Stimulated activated CD4-positive, alpha-beta T cell treated with anti-CD3 and anti-CD28 coated beads, Interleukin-1b, Interleukin-23, amount 100 ng/mL, for 48 hours (primary cell): ENCODE data around the gene CARD14.
A peak's percentile ranks its signal among the peaks of the same experiment; 100 is the strongest.
"Not testable (repeated sequence)": the region's sequence is repeated elsewhere in the genome, so short reads cannot be mapped to it uniquely, and the experiment has no call there.

ENCODE experiments used
- DNase-seq: peaks from one replicate; pipeline ENCODE4 v3.0.0-alpha.2; 2020

Gene CARD14

DNA sequence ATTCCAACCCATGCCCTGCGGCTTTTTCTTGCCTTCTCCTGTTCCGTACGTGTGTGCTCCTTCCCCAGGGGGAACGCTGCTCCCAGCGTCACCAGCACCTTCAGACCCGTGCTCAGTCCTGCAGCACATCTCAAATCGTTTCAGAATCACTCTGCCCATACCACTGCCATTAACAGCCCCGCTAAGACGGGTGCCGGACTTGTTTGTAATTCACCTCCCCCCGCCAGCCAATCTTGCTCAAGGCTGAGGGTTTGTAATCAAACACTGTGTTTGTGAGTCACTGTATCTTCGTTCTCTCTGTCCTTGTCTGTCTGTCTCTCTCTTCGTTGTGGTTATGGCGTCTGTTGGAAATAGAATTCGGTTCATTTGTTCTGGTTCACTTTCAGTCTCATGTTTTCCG, 17.3 kb downstream of the CARD14 start:
- no peak for DNase-seq

DNA sequence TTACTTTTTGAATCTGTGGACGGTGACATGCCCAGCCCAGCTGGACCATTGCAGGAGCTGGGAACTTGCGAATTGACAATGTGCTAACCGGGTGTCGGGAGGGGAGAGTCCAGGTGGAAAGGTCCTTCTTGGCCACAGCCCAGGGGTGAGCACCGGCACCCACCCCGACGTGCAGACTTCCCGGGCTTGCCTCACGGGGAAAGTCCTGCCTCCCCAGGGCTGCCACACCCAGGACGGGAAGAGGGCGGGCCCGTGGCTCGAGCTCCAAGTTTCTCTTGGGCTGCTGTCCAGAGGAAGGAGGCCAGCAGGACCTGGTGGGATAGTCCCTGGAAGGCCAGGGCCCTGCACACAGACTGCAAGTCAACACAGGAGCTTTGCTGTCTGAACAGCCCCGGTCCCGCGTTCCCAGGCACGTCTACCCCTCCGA, 17.7 kb downstream of the CARD14 start:
- DNase-seq = no peak

DNA sequence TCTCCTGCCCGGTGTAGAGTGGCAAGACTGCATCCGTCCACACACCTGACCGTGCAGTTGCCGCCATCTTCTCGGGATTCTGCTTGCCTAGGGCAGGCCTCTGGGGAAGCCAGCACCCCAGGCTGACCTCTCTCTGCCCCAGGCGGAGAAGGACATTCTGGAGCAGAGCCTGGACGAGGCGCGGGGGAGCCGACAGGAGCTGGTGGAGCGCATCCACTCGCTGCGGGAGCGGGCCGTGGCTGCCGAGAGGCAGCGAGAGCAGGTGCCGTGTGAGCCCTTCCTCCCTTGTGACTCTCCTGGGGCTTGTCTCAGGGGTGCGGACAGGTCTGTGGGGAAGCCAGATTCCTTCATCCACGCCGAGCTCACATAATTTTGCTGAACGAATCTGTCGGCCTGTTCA, 19.8 kb downstream of the CARD14 start:
- no peak for DNase-seq

DNA sequence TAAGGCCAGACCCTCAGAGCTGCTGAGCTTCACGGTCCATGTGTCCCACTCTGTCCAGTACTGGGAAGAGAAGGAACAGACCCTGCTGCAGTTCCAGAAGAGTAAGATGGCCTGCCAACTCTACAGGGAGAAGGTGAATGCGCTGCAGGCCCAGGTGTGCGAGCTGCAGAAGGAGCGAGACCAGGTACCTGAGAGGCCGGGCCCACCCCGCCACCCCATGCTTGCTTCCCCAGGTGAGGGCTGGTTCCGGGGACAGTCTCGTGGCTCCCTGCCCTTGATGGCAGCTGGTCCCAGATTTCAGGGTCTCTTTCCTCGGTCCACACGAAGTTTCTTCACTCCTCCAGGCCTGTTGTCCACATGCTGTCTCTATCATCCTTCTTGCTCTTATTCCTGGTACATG, 20.9 kb downstream of the CARD14 start:
- DNase-seq = no peak

DNA sequence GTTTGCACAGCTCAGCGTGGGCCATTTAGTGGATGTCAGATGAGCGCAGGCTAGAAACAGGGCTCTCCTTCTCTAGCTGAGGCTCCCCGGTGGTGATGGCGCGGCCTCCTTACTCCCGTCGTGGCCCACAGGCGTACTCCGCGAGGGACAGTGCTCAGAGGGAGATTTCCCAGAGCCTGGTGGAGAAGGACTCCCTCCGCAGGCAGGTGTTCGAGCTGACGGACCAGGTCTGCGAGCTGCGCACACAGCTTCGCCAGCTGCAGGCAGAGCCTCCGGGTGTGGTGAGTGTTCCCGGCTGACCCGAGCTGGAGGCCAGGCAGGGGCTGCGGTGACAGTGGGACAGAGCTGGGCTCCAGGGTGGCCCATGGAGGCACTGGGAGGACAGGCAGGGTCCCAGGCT, 21.4 kb downstream of the CARD14 start:
- no peak for DNase-seq

DNA sequence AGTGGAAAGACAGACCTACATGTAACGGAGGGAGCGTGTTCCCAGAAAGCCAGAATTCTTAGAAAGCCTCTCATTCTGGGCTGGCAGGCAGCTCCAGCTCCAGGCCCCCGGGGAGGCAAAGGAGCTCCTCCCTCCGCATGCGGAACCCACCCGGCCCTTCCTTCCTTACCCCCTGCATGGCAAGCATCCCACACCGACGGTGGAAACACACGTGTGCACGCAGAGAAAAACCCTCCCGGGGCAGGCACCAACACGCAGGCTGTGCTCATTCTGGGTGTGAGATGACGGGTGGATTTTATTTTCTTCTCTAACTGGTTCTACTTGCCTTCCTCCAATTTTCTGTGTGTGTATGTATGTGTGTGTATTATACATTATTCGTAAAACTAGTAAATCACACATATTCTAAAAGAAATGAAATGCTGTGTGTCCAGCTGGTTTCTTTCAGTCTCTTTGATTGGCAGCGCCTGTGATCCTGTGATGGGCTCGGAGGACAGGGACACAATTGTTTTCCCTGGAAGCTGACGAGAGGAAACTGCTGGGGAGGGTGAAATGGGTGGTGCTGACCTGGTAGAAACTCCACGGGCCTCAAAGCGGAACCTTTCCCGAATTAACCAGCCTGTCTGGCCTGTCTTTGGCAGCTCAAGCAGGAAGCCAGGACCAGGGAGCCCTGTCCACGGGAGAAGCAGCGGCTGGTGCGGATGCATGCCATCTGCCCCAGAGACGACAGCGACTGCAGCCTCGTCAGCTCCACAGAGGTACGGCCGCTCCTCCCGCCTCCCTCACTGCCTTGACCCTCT, 22.2 kb downstream of the CARD14 start:
- DNase-seq = no peak

DNA sequence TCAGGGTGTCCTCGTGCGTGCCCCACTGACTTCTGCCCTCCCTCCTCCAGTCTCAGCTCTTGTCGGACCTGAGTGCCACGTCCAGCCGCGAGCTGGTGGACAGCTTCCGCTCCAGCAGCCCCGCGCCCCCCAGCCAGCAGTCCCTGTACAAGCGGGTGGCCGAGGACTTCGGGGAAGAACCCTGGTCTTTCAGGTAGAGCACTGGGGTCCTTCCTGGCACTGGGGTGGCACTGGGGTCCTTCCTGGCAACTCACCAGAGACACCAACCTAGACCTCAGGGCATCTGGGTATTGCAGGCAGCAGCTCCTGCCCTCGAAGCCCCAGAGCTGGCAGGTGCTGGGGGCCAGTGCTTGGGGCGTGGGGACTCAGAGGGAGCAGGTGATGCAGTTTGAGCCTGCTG, 25.3 kb downstream of the CARD14 start:
- DNase-seq = no peak

DNA sequence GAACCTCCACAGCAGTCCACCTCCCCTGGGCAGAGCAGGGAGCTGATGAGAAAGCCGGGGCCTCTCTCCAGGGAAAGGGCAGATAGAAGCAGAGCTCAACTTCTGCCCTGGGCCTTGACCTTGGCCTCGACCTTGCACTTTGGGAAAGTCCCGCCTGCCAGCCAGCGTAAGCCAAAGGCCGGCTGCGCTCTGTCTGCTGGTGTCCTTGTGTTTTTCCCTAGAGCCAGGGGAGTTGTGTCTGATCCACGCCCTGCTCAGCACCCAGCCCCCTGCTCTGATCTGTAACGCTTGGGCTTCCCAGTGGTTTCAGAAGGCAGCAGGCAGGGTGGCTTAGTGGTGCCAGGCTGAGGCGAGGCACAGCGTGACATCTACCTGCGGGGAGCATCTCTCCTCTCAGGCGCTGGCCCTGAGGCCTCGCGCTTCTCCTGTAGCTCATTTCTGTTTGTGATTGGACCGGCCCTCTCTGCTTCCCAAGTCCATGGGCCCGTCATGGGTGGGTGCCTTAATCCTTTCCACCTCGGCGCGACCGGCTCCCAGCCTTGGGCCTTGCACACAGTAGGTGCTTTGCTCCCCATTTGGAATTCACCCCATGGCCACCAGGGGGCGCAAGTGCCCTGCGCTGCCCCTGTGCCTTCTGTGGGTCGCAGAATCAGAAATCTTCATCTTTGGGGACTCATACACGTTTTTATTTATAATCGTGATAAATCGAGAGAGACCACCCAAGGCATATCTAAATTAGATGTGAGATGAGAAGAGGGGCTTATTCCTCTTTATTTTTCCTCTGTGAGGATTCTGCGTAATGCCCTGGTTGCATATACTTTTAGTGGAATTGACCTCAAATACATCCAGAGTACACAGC, 26.1 kb downstream of the CARD14 start:
- DNase-seq = peak; percentile 47

DNA sequence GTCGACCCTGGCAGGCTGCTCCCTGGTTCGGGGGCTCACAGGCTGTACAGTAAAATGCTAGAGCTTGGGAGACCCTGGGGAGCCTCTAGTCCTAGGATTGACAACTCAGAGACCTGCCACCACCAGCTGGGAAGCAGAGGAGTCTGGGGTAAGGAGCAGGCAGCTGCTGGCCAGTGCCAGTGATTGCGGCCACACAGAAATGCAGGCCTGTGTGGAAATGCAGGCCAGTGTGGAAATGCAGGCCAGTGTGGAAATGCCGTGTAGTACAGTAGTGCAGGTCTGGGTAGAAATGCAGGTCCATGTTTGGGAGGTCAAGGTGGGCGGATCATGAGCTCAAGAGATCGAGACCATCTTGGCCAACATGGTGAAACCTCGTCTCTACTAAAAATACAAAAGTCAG, 26.8 kb downstream of the CARD14 start:
- no peak for DNase-seq

DNA sequence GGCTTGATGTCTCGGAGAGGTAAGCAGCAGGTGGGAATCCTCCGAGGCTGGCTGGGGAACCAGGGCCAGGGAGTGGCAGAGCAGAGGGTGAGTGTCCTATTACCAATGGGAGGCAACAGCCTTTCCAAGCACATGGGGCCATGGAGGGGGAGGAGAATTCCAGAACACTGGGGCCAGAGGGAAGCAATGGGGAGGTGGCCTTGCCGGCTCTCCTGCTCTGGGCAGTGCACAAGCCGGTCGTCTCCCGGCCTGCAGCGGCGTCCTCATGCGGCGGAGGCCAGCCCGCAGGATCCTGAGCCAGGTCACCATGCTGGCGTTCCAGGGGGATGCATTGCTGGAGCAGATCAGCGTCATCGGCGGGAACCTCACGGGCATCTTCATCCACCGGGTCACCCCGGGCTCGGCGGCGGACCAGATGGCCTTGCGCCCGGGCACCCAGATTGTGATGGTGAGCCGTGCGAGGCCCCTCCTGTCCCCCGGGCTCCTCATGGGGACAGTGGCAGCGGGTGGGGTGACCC, 28.4 kb downstream of the CARD14 start:
- DNase-seq = no peak

GRCh38 chr17:80199295-80199694, 29.5 kb downstream of the CARD14 start:
- DNase-seq = not testable (repeated sequence)

- DNase-seq = no peak
These were observed 31.6 kb downstream of the CARD14 start for GRCh38 chr17:80201446-80201845.

DNA sequence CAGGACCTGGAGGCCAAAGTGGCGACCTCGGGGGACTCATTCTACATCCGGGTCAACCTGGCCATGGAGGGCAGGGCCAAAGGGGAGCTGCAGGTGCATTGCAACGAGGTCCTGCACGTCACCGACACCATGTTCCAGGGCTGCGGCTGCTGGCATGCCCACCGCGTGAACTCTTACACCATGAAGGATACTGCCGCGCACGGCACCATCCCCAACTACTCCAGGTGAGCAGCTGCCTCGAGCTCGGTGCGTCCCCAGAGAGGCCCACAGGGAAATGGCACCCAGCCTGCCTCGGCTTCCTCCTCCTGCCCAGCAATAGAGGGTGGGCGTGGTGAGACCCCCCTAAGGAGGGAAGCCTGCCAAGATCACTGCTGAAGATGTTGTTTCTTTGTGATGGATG, 32.4 kb downstream of the CARD14 start:
- no peak for DNase-seq

DNA sequence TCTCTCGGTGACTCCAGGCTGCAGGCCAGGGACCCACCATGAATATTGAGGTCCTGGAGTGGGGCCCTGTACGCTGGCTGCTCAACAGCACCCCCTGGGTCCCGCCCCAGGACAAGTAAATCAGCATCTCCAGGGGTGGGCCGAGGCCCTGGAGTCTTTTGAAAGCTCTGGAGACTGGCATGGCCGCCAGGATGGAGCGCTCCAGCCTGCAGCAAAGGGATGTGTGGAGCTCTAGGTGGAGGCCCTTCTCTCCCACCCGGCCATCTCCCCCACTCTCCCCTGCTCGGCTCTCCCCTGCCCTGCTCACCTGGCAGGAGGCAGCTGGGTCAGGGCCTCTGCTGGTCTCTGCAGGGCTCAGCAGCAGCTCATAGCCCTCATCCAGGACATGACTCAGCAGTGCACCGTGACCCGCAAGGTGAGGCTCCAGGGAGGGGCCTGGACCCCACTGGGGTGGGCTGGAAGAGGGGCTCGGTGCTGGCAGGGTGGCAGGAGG, 33.7 kb downstream of the CARD14 start:
- no peak for DNase-seq

GRCh38 chr17:80204626-80205468, 35.0 kb downstream of the CARD14 start:
- no peak for DNase-seq

- DNase-seq = no peak
These were observed 36.0 kb downstream of the CARD14 start for GRCh38 chr17:80205811-80206210.

GRCh38 chr17:80208050-80208449, 38.2 kb downstream of the CARD14 start:
- no peak for DNase-seq

DNA sequence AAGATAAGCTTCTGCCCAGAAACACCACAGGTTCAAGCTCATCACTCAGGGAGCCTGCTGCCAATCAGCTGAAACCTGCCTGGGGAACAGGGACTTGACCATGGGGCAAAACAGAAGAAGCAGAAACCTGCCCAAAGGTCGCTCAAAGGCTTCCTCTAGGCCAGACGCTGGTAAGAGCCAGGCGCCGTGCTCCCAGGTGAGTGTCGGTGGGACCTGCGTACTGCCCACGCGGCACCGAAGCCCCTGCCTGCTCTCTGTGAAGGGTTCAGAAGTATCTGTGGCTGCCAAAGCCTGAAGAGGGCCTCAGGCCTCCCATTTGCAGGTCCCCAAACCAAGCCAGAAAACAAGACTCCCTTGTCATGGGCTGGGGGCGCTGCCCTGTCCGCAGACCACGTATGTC, 39.9 kb downstream of the CARD14 start:
- DNase-seq = no peak

- no peak for DNase-seq
These were observed 40.7 kb downstream of the CARD14 start for GRCh38 chr17:80210348-80211108.

DNA sequence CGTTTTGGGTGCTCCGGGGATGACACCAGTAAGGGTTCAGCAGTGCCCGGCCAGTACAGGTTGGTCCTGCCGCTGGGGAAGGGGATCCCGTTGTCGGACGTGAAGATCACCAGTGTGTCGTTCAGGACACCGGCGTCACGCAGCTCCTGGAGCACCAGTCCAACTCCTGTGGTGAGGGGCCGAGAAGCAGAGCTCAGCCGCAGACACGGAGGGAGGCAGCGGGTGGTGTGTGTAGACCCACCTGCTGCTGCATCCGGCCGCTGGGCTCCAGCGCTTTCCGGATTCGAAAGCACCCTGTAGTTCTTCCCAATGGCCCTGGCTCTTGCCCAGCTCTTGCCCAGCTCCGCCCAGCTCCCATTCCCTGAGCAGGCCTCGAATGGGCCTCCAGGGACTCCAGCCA, 42.3 kb downstream of the CARD14 start:
- no peak for DNase-seq

GRCh38 chr17:80212511-80212910, 42.7 kb downstream of the CARD14 start:
- no peak for DNase-seq
